GM18909 (cell line): ENCODE results near the gene NCOR2.

Experiments used
- ATAC-seq: cut with Tn5 transposase; IDR thresholded peaks from one replicate; pipeline ENCODE4 v1.9.1; 2021; ENCODE audit warnings: mild to moderate bottlenecking; ENCODE audit not compliant: unreplicated experiment, poor library complexity

NCOR2 gene

GRCh38 chr12:124547626-124548025 lies 19.8 kb downstream of the NCOR2 start:
- ATAC-seq, result no peak

GRCh38 chr12:124545508-124546418 lies 21.6 kb downstream of the NCOR2 start:
- peak; percentile 84 for ATAC-seq

GRCh38 chr12:124544983-124545382 lies 22.4 kb downstream of the NCOR2 start:
- no peak for ATAC-seq

- ATAC-seq, result no peak
Measured at GRCh38 chr12:124544311-124544970, 23.0 kb downstream of the NCOR2 start.

GRCh38 chr12:124543590-124544310 lies 23.7 kb downstream of the NCOR2 start:
- peak; percentile 20 for ATAC-seq

- no peak for ATAC-seq
Measured at GRCh38 chr12:124543052-124543589, 24.3 kb downstream of the NCOR2 start.

GRCh38 chr12:124542021-124542949 lies 25.1 kb downstream of the NCOR2 start:
- ATAC-seq, result no peak

GRCh38 chr12:124541322-124541721 lies 26.1 kb downstream of the NCOR2 start:
- ATAC-seq, result no peak

GRCh38 chr12:124539084-124540041 lies 28.0 kb downstream of the NCOR2 start:
- ATAC-seq, result no peak

- ATAC-seq, result no peak
Measured at GRCh38 chr12:124538194-124539082, 29.0 kb downstream of the NCOR2 start.

- ATAC-seq, result no peak
Measured at GRCh38 chr12:124537525-124538193, 29.8 kb downstream of the NCOR2 start.

GRCh38 chr12:124536641-124537040 lies 30.8 kb downstream of the NCOR2 start:
- no peak for ATAC-seq

- ATAC-seq, result no peak
Measured at GRCh38 chr12:124534776-124535740, 32.4 kb downstream of the NCOR2 start.

- ATAC-seq, result no peak
Measured at GRCh38 chr12:124533456-124533855, 34.0 kb downstream of the NCOR2 start.

- ATAC-seq, result no peak
Measured at GRCh38 chr12:124532967-124533366, 34.4 kb downstream of the NCOR2 start.

GRCh38 chr12:124532331-124532750 lies 35.1 kb downstream of the NCOR2 start:
- no peak for ATAC-seq
